SK-N-SH treated with all-trans-retinoic acid at 6 μM for 48 hours (cell line): ENCODE measurements around the gene TCF12.

Experiments used
- ATAC-seq: fragments of 200-7000 bp; cut with Tn5 transposase; 3 replicates; pipeline ENCODE4 v1.9.1; 2020; ENCODE audit warnings: mild to moderate bottlenecking, moderate library complexity
- ARNTL ChIP-seq: fragments of 450-650 bp; formaldehyde crosslinking; IDR thresholded peaks from 2 replicates; pipeline ENCODE4 v1.5.0; 2020; ENCODE audit warnings: low read depth, mild to moderate bottlenecking, moderate library complexity, borderline replicate concordance
- BACH2 ChIP-seq: fragments of 250-450 bp; sonication (Bioruptor Pico); IDR thresholded peaks from 2 replicates; pipeline ENCODE4 v1.9.0; 2021; ENCODE audit warnings: mild to moderate bottlenecking, borderline replicate concordance
- CREB5 ChIP-seq: fragments of 250-450 bp; sonication (Bioruptor Pico); IDR thresholded peaks from 2 replicates; pipeline ENCODE4 v1.5.1; 2020; ENCODE audit warnings: low read depth, mild to moderate bottlenecking, moderate library complexity
- CSDC2 ChIP-seq: fragments of 250-450 bp; sonication (Bioruptor Pico); IDR thresholded peaks from 2 replicates; pipeline ENCODE4 v1.5.0; 2020; ENCODE audit warnings: mild to moderate bottlenecking, moderate library complexity
- CSRNP3 ChIP-seq: fragments of 250-450 bp; sonication (Bioruptor Pico); IDR thresholded peaks from 2 replicates; pipeline ENCODE4 v1.5.1; 2021; ENCODE audit warnings: mild to moderate bottlenecking, moderate library complexity
- ESRRG ChIP-seq: fragments of 250-450 bp; sonication (Bioruptor Pico); IDR thresholded peaks from 2 replicates; pipeline ENCODE4 v1.6.1; 2021; ENCODE audit warnings: mild to moderate bottlenecking
- GLIS3 ChIP-seq: fragments of 250-450 bp; sonication (Bioruptor Pico); IDR thresholded peaks from 2 replicates; pipeline ENCODE4 v1.5.0; 2020; ENCODE audit warnings: mild to moderate bottlenecking, moderate library complexity
- OSR1 ChIP-seq: fragments of 250-450 bp; sonication (Bioruptor Pico); IDR thresholded peaks from 2 replicates; pipeline ENCODE4 v1.8.0; 2022; ENCODE audit warnings: moderate library complexity, mild to moderate bottlenecking, inconsistent platforms
- PPARA ChIP-seq: fragments of 250-450 bp; sonication (Bioruptor Pico); IDR thresholded peaks from 2 replicates; pipeline ENCODE4 v1.5.0; 2020; ENCODE audit warnings: mild to moderate bottlenecking, borderline replicate concordance
- TCF4 ChIP-seq: fragments of 250-450 bp; sonication (Bioruptor Pico); IDR thresholded peaks from 2 replicates; pipeline ENCODE4 v1.8.0; 2021; ENCODE audit warnings: mild to moderate bottlenecking, moderate library complexity, borderline replicate concordance
- TSHZ2 ChIP-seq: fragments of 250-450 bp; sonication (Bioruptor Pico); IDR thresholded peaks from 2 replicates; pipeline ENCODE4 v1.5.0; 2020; ENCODE audit warnings: mild to moderate bottlenecking, moderate library complexity
- ZC3H10 ChIP-seq: fragments of 250-450 bp; sonication (Bioruptor Pico); IDR thresholded peaks from 2 replicates; pipeline ENCODE4 v1.5.1; 2021; ENCODE audit warnings: mild to moderate bottlenecking, moderate library complexity
- ZFP3 ChIP-seq: fragments of 250-450 bp; sonication (Bioruptor Pico); IDR thresholded peaks from 2 replicates; pipeline ENCODE4 v1.5.0; 2020; ENCODE audit warnings: mild to moderate bottlenecking, moderate library complexity
- ZFP30 ChIP-seq: fragments of 450-650 bp; formaldehyde crosslinking; IDR thresholded peaks from 2 replicates; pipeline ENCODE4 v1.5.0; 2022; ENCODE audit warnings: mild to moderate bottlenecking, moderate library complexity
- ZNF565 ChIP-seq: fragments of 450-650 bp; formaldehyde crosslinking; conservative IDR thresholded peaks from 2 replicates; pipeline ENCODE4 v1.5.0; 2020; ENCODE audit warnings: low read depth, mild to moderate bottlenecking, moderate library complexity
- ZNF70 ChIP-seq: fragments of 450-650 bp; formaldehyde crosslinking; IDR thresholded peaks from 2 replicates; pipeline ENCODE4 v1.5.0; 2020; ENCODE audit warnings: mild to moderate bottlenecking, moderate library complexity
- ZNF8 ChIP-seq: fragments of 450-650 bp; formaldehyde crosslinking; IDR thresholded peaks from 2 replicates; pipeline ENCODE4 v1.5.0; 2020; ENCODE audit warnings: mild to moderate bottlenecking, moderate library complexity

Gene TCF12

GRCh38 chr15:57035664-57036063 is 117.2 kb downstream of the TCF12 start:
- ATAC-seq: no peak
- TF ChIP-seq BACH2 (CRISPR knock-in tag): no peak
- TF ChIP-seq PPARA (CRISPR knock-in tag): no peak
- no peak for TF ChIP-seq CSRNP3 (CRISPR knock-in tag)
- no peak for TF ChIP-seq ZNF70

GRCh38 chr15:57036352-57036751 is 117.9 kb downstream of the TCF12 start:
- ATAC-seq: no peak
- no peak for TF ChIP-seq ZNF70
- TF ChIP-seq ZFP3: no peak
- no peak for TF ChIP-seq GLIS3 (CRISPR knock-in tag)

GRCh38 chr15:57037548-57037947 is 119.1 kb downstream of the TCF12 start:
- no peak for ATAC-seq
- TF ChIP-seq OSR1 (CRISPR knock-in tag) (no peak), ZNF70 (no peak)

GRCh38 chr15:57038040-57038439 is 119.6 kb downstream of the TCF12 start:
- ATAC-seq: no peak
- TF ChIP-seq GLIS3 (CRISPR knock-in tag) (no peak), CSRNP3 (CRISPR knock-in tag) (no peak), ARNTL (CRISPR knock-in tag) (no peak)

GRCh38 chr15:57038496-57038895 is 120.1 kb downstream of the TCF12 start:
- TF ChIP-seq PPARA (CRISPR knock-in tag) (no peak), ZFP30 (CRISPR knock-in tag) (no peak), GLIS3 (CRISPR knock-in tag) (no peak)
- ATAC-seq: no peak

- TF ChIP-seq ZNF565 (CRISPR knock-in tag) (no peak), ZC3H10 (CRISPR knock-in tag) (no peak), CSDC2 (CRISPR knock-in tag) (no peak), ZFP3 (no peak), BACH2 (CRISPR knock-in tag) (no peak), ZNF70 (no peak)
- no peak for ATAC-seq
Observed at GRCh38 chr15:57041416-57041815, 123.0 kb downstream of the TCF12 start.

- ATAC-seq: no peak
- TF ChIP-seq CSRNP3 (CRISPR knock-in tag): no peak
- no peak for TF ChIP-seq ESRRG
- TF ChIP-seq GLIS3 (CRISPR knock-in tag): no peak
- TF ChIP-seq ZNF8 (CRISPR knock-in tag): no peak
- TF ChIP-seq PPARA (CRISPR knock-in tag): no peak
- TF ChIP-seq ZFP3: no peak
- no peak for TF ChIP-seq TCF4
- no peak for TF ChIP-seq CSDC2 (CRISPR knock-in tag)
- TF ChIP-seq BACH2 (CRISPR knock-in tag): no peak
- no peak for TF ChIP-seq ARNTL (CRISPR knock-in tag)
- no peak for TF ChIP-seq ZC3H10 (CRISPR knock-in tag)
- no peak for TF ChIP-seq TSHZ2 (CRISPR knock-in tag)
- TF ChIP-seq CREB5 (CRISPR knock-in tag): no peak
Observed at GRCh38 chr15:57044072-57044702, 125.7 kb downstream of the TCF12 start.
